D341Med (cell line): Measurements from ENCODE around the gene PHF21B.
"Not testable (repeated sequence)": the region's sequence is repeated elsewhere in the genome, so short reads cannot be mapped to it uniquely, and the experiment has no call there.

Source experiments
- DNase-seq: peaks from one replicate; pipeline ENCODE4 v3.0.0; 2012; ENCODE audit warnings: low spot score

The PHF21B gene

GRCh38 chr22:44933666-44934453, 75.9 kb downstream of the PHF21B start:
- DNase-seq: no peak

GRCh38 chr22:44932493-44932892, 77.3 kb downstream of the PHF21B start:
- DNase-seq: no peak

GRCh38 chr22:44931766-44932165, 78.0 kb downstream of the PHF21B start:
- no peak for DNase-seq

- no peak for DNase-seq
These were observed 78.7 kb downstream of the PHF21B start for GRCh38 chr22:44931077-44931540.

GRCh38 chr22:44930711-44931035, 79.1 kb downstream of the PHF21B start:
- DNase-seq: no peak

GRCh38 chr22:44930016-44930710, 79.6 kb downstream of the PHF21B start:
- DNase-seq: no peak

GRCh38 chr22:44929359-44930015, 80.3 kb downstream of the PHF21B start:
- no peak for DNase-seq

- DNase-seq: no peak
These were observed 81.0 kb downstream of the PHF21B start for GRCh38 chr22:44928711-44929358.

GRCh38 chr22:44928136-44928463, 81.7 kb downstream of the PHF21B start:
- DNase-seq: no peak

- DNase-seq: no peak
These were observed 82.2 kb downstream of the PHF21B start for GRCh38 chr22:44927463-44928135.

GRCh38 chr22:44926491-44927415, 83.1 kb downstream of the PHF21B start:
- no peak for DNase-seq

GRCh38 chr22:44926124-44926475, 83.7 kb downstream of the PHF21B start:
- no peak for DNase-seq

- DNase-seq: no peak
These were observed 84.2 kb downstream of the PHF21B start for GRCh38 chr22:44925465-44926123.

GRCh38 chr22:44924710-44925109, 85.1 kb downstream of the PHF21B start:
- no peak for DNase-seq

- no peak for DNase-seq
These were observed 85.7 kb downstream of the PHF21B start for GRCh38 chr22:44924098-44924497.

GRCh38 chr22:44921766-44922165, 88.0 kb downstream of the PHF21B start:
- not testable (repeated sequence) for DNase-seq

- no peak for DNase-seq
These were observed 89.6 kb downstream of the PHF21B start for GRCh38 chr22:44920183-44920582.

- DNase-seq: no peak
These were observed 90.1 kb downstream of the PHF21B start for GRCh38 chr22:44919691-44920090.

- no peak for DNase-seq
These were observed 90.8 kb downstream of the PHF21B start for GRCh38 chr22:44918925-44919392.

GRCh38 chr22:44918166-44918924, 91.5 kb downstream of the PHF21B start:
- DNase-seq: no peak
